ENCODE data around the gene XYLB.

GRCh38 chr3:38397320-38397719, 50.7 kb downstream of the XYLB start:
- TF ChIP-seq EZH2 (IDR thresholded peaks at IDR 0.05) (no peak), POLR2AphosphoS5 (IDR thresholded peaks at IDR 0.05; ENCODE audit: borderline replicate concordance, low read depth, low read length) (no peak)
